BLaER1 (cell line): ENCODE data around the gene NAA38.
"Not testable (repeated sequence)": the region's sequence is repeated elsewhere in the genome, so short reads cannot be mapped to it uniquely, and the experiment has no call there.

Experiments used
- H3K27ac ChIP-seq: shearing (Covaris generic); formaldehyde crosslinking; 2 replicates; pipeline ENCODE4 v1.8.1; 2022
- H3K27me3 ChIP-seq: shearing (Covaris generic); formaldehyde crosslinking; 2 replicates; pipeline ENCODE4 v1.8.1; 2022
- H3K36me3 ChIP-seq: shearing (Covaris generic); formaldehyde crosslinking; 2 replicates; pipeline ENCODE4 v1.8.1; 2022
- H3K4me1 ChIP-seq: shearing (Covaris generic); formaldehyde crosslinking; 2 replicates; pipeline ENCODE4 v1.8.1; 2022
- H3K4me2 ChIP-seq: shearing (Covaris generic); formaldehyde crosslinking; 2 replicates; pipeline ENCODE4 v1.8.1; 2022
- H3K4me3 ChIP-seq: shearing (Covaris generic); formaldehyde crosslinking; 2 replicates; pipeline ENCODE4 v1.8.1; 2022
- H3K9ac ChIP-seq: shearing (Covaris generic); formaldehyde crosslinking; 2 replicates; pipeline ENCODE4 v1.8.1; 2022
- H3K9me3 ChIP-seq: shearing (Covaris generic); formaldehyde crosslinking; 2 replicates; pipeline ENCODE4 v1.8.1; 2022
- H4K20me1 ChIP-seq: shearing (Covaris generic); formaldehyde crosslinking; 2 replicates; pipeline ENCODE4 v1.8.1; 2022
- Cebpa-rat ChIP-seq: shearing (Covaris generic); IDR thresholded peaks from 2 replicates; pipeline ENCODE4 v1.8.1; 2022

NAA38 gene

GRCh38 chr17:7814969-7815368 lies 42.4 kb downstream of the NAA38 start:
- no peak overlapping the region for H3K4me3 ChIP-seq
- no peaks in the 10 kb centered on the region for H3K9me3 ChIP-seq
- no peak overlapping the region for H3K4me2 ChIP-seq
- no peak for TF ChIP-seq Cebpa-rat
- H3K27me3 ChIP-seq, result 0 out of 2 replicates have a peak, but pooled peaks cover 3% of the 10 kb centered on the region
- no peaks in the 10 kb centered on the region for H4K20me1 ChIP-seq
- no peak overlapping the region for H3K9ac ChIP-seq
- H3K4me1 ChIP-seq, result peaks cover 6% of the 10 kb centered on the region; the same call in 1 of the 2 replicates
- no peak overlapping the region for H3K27ac ChIP-seq
- no peaks in the 10 kb centered on the region for H3K36me3 ChIP-seq

DNA sequence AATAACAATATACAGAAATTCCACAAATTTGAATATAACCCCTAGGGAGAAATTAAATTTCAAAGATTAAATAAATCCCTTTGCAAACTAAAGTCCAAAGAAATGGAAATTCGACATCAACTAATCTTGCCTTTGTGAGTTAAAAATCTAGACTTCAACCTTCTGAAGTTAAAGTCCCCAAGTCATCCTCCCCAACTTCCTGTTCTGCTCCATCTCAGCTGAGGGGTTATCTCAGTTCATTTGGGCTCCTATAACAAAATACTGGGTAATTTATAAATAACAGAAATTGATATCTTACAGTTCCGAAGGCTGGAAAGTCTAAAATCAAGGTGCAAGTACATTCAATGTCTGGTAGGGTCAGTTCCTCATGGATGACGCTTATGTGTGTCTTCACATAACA lies 46.1 kb downstream of the NAA38 start:
- H3K27ac ChIP-seq, result no peak overlapping the region
- H3K9me3 ChIP-seq, result no peaks in the 10 kb centered on the region
- H3K4me3 ChIP-seq, result no peak overlapping the region
- H3K4me2 ChIP-seq, result no peak overlapping the region
- H3K9ac ChIP-seq, result no peak overlapping the region
- H3K36me3 ChIP-seq, result no peaks in the 10 kb centered on the region
- H3K4me1 ChIP-seq, result peaks cover 21% of the 10 kb centered on the region
- no peaks in the 10 kb centered on the region for H4K20me1 ChIP-seq
- no peak for TF ChIP-seq Cebpa-rat
- H3K27me3 ChIP-seq, result no peaks in the 10 kb centered on the region

DNA sequence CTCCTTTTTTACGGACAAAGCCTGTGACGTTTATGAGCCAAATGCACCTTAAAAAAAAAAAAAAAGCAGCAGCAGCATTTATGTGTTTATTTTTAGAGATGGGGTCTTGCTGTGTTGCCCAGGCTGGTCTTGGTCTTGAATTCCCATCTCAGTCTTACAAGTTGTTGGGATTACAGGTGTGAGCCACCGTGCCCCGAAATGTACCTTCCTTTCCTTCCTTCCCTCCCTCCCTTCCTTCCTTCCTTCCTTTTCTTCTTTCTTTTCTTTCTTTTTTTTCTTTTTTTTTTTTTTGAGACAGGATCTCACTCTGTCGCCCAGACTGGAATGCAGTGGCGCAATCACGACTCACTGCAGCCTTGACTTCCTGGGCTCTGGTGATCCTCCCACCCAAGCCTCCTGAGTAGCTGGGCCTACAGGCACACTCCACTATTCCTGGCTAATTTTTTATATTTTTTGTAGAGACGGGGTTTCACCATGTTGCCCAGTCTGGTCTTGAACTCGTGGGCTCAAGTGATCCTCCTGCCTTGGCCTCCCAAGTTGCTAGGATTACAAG lies 47.5 kb downstream of the NAA38 start:
- H3K4me1 ChIP-seq, result peaks cover 21% of the 10 kb centered on the region
- not testable (repeated sequence) for H3K4me3 ChIP-seq, H3K27ac ChIP-seq, H3K4me2 ChIP-seq, H3K9ac ChIP-seq, H3K9me3 ChIP-seq, H4K20me1 ChIP-seq, H3K27me3 ChIP-seq, H3K36me3 ChIP-seq

GRCh38 chr17:7809086-7809790 lies 48.1 kb downstream of the NAA38 start:
- no peaks in the 10 kb centered on the region for H3K9me3 ChIP-seq
- no peaks in the 10 kb centered on the region for H3K27me3 ChIP-seq
- H3K27ac ChIP-seq, result no peak overlapping the region
- no peak for TF ChIP-seq Cebpa-rat
- no peak overlapping the region for H3K9ac ChIP-seq
- peak overlapping the region; percentile 38 for H3K4me2 ChIP-seq
- no peaks in the 10 kb centered on the region for H3K36me3 ChIP-seq
- peaks cover 21% of the 10 kb centered on the region for H3K4me1 ChIP-seq
- no peaks in the 10 kb centered on the region for H4K20me1 ChIP-seq
- H3K4me3 ChIP-seq, result no peak overlapping the region

- Histone ChIP-seq H3K4me3 (no peak overlapping the region), H3K4me1 (peaks cover 21% of the 10 kb centered on the region), H3K36me3 (no peaks in the 10 kb centered on the region), H3K4me2 (no peak overlapping the region), H4K20me1 (no peaks in the 10 kb centered on the region), H3K27ac (no peak overlapping the region), H3K9me3 (no peaks in the 10 kb centered on the region), H3K9ac (no peak overlapping the region), H3K27me3 (no peaks in the 10 kb centered on the region)
- no peak for TF ChIP-seq Cebpa-rat
Observed at GRCh38 chr17:7807206-7807605, 50.2 kb downstream of the NAA38 start.
